ENCODE results near the gene CHL1.

DNA sequence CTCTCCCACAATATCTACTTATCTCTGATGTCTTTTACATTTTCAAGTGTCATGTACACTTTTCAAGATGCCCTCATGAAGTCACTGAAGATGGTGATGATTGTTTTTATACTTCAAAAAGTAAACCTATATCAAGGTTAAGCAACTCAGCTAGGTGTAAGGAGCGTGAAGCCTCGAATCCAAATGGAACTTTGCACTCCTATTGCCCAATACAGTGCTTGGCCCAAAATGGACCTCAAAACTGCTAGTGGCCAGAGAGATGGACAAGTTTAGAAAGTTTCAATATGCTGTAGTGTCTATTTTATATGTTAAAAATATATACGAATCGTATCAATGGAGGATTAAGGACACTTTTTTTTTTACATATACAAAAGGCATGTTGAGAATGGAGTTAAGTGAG is 167.7 kb downstream of the CHL1 start:
- TF ChIP-seq, protein P1, sequence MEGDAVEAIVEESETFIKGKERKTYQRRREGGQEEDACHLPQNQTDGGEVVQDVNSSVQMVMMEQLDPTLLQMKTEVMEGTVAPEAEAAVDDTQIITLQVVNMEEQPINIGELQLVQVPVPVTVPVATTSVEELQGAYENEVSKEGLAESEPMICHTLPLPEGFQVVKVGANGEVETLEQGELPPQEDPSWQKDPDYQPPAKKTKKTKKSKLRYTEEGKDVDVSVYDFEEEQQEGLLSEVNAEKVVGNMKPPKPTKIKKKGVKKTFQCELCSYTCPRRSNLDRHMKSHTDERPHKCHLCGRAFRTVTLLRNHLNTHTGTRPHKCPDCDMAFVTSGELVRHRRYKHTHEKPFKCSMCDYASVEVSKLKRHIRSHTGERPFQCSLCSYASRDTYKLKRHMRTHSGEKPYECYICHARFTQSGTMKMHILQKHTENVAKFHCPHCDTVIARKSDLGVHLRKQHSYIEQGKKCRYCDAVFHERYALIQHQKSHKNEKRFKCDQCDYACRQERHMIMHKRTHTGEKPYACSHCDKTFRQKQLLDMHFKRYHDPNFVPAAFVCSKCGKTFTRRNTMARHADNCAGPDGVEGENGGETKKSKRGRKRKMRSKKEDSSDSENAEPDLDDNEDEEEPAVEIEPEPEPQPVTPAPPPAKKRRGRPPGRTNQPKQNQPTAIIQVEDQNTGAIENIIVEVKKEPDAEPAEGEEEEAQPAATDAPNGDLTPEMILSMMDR (conservative IDR thresholded peaks at IDR 0.05; ENCODE audit: low read depth, low read length), result no peak
- TF ChIP-seq EZH2 (IDR thresholded peaks at IDR 0.05; ENCODE audit: borderline replicate concordance, low read depth, low read length, poor library complexity, severe bottlenecking), result no peak
